Iris pigment epithelial cell (primary cell): ENCODE measurements around the gene ANKFY1.

ENCODE experiments used
- DNase-seq: peaks from one replicate; pipeline ENCODE4 v3.0.0-alpha.2; 2011; ENCODE audit warnings: low read depth

Gene ANKFY1

GRCh38 chr17:4118015-4118743 lies 145.6 kb downstream of the ANKFY1 start:
- DNase-seq, result no peak

GRCh38 chr17:4116516-4116915 lies 147.3 kb downstream of the ANKFY1 start:
- DNase-seq, result no peak
